HG03066 (cell line): ENCODE measurements around the gene RASD2.

ENCODE experiments used
- ATAC-seq: cut with Tn5 transposase; IDR thresholded peaks from one replicate; pipeline ENCODE4 v1.9.1; 2021; ENCODE audit warnings: low read depth; ENCODE audit not compliant: unreplicated experiment

Gene RASD2

DNA sequence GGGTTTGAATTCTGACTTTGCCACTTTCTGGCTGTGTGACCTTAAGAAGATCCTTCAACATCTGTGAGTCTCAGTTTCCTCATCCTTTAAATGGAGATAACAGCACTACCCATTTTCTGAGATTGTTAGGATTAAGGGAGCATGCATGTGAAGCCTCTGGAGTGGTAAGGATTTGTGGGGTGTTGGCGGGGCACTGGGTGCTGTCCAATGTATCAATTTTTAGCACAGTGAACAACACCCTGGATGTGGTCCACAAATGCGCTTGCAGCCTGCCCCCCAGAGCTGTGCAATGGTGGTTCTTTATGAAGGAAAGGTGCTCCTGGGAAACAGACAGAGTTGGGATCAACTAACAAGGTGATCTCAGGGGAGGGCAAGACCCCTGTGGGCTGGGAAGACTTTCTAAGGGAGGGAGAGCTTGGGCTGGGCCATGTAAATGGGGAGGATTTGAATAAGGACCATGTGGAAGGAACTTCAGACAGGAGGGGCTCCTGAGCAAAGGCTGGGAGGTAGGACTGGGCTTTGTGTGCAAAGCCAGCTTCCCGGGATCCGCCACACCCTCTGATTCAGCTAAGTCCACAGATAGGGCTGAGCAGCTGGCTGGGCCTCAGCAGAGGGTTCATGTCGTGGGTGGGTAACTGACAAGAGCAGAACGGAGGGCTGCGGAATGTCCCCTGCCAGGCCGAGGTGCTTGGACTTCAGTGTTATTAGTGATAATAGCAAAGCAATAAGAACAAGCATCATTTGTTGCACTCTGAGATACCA lies 22.7 kb upstream of the RASD2 start:
- ATAC-seq, result no peak

DNA sequence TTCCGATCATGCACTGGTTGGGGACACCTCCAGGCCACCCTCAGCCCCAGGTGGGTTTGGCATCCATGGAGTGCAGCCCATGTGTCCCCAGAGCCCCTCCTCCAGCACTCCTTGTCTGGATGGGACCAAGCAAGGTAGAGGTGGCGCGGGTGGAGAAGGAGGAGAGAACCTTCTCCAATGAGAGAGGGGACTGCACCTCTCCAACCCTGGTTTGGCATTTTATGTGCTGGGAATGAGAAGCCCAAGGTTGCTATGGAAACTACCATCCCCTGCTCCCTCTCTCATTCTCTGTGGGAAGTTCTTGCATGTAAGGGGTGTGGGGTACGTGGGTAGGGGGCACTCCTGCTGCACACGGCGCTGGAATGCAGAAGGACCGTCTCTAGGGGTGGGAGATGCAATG lies 21.8 kb upstream of the RASD2 start:
- ATAC-seq, result no peak

DNA sequence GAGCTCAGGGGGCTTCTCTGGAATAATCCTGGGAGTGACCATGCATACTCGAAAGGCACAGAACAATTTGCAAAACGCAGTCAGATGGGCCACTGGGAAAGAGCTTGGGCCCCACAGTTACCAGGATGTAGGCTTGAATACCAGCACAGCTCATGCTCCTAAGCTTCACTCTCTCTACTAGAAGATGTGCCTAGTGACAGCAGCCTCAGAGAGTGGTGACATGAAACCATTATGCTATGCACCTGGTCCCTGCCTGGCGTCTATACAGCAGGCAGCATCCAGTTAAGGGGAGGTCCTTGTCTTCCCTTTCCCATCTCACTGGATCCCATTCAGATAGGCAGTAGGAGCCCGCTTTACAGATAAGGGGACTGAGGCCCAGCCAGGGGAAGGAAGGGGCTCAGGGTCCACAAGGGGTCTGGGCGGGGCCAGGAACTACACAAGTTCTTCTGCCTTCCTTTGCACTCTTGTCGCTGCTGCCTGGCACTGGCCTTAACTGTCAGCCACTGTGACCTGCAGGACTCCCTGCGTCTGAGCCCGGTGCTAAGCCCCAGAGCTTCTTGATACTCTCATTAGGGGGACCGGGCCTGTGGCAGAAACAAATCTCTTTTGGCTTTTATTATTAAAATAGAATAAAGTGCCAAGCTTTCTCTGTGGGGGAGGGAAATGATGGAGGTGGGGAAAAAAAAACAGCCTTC lies 21.2 kb upstream of the RASD2 start:
- no peak for ATAC-seq

DNA sequence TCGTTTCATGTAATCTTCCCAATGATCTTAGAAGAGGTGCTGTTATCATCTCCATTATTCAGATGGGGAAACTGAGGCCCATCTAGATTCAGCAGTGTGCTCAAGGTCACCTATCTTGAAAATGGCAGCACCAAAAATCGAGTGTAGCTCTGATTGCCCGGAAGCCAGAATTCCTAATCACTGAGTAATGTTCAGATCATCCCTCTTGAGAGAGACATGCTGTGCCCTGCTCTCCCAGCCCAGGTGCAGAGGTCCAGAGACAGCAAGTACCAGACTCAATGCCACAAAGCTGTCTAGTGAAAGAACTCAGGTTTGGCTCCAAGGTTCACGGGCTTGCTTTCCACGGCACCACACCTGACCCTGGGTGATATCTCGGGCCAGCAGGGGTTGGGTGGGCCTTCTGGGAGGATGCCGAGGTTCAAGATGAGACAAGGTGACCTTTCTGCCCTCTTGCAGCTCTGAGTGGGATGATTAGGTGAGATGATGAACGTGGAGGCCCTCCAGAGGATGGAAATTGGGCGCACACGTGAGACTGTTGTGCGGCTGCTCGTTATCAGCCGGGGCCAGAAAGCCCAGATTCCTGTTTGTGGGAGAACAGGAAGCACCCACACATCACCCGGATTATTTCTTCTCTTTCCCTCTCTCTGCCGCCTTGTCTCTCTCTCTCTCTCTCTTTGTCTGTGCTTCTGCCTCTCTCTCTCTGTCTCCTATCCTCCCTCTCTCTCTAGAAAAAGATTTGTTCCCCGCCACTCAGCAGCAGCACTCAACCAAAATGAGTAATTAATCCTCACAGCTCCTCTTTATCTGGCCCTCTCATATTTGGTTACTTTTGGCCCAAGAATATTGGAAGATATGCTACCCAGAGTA lies 19.0 kb upstream of the RASD2 start:
- ATAC-seq, result no peak

DNA sequence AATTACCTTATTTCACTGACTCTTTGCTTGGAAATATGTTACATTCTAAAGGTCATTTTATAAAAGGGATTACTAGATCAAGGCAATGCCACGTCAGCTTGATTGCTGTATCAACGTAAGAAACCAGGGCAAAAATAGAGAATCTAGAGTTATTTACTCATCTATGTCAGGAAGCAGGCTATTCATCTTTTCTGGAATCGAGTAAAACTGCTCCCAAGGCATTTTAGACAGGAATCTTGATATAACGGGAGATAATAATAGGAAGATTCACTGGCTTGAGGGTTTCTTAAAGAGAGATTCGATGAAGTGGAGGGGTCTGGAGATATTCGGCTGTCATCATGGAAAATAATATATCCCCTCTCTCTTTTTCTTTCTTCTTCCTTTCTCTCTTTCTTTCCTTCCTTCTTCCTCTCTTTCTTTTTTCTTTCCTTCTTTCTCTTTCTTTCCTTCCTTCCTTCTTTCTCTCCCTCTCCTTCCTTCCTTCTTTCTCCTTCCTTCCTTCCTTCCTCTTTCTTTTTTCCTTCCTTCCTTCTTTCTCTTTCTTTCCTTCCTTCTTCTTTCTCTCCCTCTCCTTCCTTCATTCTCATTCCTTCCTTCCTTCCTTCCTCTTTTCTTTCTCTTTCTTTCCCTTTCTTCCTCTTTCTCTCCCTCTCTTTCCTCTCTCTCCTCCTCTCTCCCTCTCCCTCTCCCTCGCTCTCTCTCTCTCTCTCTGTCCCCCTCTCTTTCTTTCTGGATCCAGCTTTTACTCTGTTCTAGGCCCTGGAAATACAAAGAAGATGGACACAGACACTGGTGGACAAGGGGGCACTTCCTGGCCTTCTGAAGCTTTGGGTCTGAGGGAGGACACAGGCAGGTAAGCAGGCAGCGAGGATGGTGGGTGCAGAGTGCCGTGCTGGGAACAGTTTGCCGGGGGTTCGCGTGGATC lies 18.1 kb upstream of the RASD2 start:
- ATAC-seq, result no peak

DNA sequence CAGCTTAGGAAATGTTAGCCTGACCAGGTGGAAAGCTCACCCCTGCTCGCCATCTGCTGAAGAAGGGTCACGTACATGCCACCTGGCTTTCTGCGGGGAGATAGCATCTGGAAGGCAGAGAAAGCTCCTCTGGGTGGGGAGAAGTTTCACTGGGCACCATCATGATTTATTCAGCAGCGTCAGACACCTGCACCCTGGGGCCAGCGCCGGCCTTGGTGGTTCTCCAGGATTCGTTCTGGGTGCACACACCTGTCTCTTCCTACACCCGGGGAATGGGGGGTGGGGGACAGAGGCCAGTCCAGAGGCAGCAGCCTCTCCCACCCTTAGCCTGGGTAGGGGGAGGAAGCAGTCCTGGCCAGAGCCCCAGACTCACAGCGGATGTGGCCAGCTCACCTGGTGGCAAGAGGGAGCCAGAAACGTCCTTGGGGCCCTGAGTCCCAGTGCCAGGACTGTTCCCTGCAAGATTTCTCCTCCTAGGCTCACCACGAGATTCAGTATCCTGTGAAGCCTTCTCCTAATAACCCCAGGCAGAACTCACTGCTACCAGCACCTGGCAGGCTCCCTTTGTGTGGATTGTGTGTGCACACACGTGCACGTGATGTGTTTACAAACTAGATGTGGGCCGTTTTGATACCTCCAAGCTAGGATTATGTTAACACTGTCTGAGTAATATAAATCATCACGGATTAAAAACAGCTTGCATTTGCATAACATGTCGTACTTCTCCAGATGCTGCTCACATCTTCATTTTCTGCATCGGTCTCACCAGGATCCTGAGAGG lies 17.3 kb upstream of the RASD2 start:
- ATAC-seq, result no peak

DNA sequence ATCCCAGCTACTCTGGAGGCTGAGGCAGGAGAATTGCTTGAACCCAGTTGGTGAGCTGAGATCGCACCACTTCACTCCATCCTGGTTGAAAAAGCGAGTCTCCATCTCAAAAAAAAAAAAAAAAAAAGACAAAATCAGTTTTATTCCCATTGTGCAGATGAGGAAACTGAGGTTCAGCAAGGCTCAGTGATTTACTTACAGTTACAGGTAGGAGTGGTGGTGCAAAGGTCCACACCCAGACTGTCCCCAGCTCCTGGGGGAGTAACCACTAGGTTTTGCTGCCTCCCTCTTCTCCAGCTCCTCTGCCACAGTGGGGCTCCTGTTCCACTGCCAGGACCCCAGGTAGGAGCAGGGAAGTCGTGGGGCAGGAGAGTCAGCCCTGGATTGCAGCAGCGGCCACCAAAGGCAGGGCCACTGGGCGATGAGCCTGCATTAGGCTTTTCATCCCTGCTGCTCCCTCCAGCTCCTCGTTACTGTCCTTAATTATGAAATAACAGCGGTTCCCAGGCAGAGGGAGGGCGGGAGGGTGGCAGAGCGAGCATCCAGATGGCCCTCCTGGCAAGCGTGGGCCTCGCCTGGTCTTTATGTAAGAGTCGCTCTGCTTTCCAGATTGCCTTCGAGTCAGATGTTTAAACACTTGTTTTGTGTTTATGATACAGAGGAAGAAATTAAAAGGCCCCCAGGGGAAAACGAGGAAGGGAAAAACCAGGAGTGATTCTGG lies 15.5 kb upstream of the RASD2 start:
- ATAC-seq, result no peak

DNA sequence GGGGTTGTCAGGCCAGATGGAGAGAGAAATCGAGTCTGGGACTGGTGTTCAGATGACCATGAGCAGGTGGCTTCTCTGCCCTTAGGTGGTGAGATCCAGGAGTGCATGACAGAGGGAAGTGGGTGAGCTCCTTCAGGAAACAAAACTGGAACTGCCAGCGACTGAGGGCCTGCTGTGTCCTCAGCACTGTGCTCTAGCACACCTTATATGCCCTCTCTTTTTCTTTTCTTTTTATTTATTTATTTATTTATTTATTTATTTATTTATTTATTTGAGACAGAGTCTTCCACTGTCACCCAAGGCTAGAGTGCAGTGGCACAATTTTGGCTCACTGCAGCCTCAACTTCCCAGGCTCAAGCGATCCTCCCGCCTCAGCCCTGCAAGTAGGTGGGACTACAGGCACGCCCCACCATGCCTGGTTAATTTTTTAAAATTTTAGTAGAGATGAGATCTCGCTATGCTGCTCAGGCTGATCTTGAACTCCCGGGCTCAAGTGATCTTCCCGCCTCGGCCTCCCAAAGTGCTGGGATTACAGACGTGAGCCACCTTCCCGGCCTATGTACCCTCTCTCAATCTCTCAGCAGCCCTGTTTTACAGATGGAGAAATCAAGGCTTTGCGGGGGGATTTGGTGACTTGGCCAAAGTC lies 14.8 kb upstream of the RASD2 start:
- no peak for ATAC-seq

DNA sequence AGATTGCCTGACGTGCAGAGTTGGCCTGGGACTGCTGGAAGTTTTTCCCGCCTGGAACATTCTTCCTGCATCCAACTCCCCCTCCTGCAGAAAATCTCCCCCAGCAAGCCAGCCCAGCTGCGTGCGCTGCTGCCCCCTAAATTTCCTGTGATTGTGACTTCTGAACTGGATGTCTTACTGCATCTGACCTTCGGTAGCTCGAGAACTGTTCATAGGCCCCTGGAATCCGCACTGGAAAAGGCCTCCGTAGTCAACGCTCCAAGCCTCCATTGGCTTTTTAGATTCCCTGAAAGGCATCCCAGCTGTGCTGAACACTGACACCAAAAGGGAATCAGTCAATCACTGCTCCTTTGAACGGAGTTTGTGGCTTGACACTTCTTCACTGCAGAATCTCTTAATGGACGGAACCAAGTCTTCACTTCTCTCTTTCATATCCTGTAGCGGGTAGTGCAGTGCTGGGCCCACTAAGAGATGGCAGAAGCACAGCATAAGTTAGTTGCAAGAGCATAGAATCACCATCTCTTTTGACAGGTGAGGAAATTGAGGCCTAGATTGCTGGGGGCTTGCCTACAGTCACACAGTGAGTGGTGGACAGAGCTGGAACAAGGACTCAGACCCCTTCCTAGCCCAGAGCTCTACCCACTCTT lies 14.2 kb upstream of the RASD2 start:
- no peak for ATAC-seq

DNA sequence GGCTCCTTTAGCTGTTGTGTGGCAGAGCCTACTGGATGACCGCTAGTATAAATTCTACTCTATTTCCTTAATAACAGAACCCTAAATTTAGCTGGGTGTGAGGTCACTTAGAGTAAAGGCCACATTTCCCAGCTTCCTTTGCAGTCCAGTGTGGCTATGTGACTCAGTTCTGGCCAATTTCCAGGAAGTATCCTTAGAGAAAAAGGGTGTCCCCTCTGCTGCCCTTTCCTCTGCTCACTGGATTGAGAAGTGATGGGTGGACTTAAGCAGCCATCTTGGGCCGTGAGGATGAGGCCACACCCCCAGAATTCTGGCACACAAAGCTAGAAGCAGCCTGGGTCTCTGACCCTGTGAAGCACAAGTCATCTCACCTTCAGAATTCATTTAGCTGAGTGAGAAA lies 11.7 kb upstream of the RASD2 start:
- ATAC-seq, result no peak

DNA sequence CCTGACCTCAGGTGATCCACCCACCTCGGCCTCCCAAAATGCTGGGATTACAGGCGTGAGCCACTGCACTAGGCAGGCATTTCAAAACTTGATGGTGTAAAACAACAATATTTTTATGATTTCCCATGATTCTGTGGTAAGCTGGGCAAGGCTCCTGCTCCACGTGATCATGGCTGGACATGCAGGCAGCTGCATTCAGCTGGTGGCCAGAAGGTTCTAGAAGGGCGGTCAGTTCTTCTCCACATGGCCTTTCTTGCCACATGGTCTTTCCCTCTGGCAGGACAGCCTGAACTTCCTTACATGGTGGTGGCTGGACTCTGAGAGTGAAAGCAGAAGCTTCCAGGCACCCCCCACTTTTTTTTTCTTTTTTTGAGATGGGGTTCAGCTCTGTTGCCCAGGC lies 9.9 kb upstream of the RASD2 start:
- no peak for ATAC-seq

DNA sequence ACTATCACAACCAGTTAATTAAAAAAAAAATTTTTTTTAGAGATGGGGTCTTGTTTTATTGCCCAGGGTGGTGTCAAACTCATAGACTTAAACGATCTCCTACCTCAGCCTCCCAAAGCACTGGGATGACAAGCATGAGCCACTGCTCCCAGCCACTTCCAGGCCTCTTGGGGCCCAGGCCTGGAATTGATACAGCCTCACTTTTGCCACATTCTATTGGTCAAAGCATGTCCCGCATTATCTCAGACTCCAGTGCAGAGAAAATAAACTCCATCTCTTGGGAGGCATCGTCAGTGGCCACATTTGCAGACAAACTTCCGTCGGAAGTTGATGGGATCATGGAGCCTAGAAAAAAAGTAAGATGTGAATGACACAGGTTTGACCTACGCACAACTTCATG lies 9.4 kb upstream of the RASD2 start:
- ATAC-seq, result no peak

DNA sequence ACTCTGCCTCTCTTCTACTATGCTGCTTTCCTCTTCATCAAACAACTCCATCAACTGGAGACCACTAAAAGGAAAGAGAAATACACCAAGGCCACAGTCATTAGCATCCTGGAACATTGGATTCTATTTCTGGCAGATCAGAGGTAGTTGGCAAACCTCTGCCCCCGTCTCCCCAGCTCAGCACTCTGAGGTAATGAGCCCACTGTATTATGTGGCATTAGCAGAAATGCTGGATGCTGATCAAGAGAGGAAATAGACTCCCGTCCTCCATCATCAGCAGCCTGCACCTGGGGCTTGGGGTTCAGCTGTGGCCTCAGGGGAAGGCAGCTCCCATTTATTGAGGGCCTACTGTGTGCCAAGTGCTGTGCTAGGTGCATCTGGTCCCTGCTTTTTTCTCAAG lies 9.0 kb upstream of the RASD2 start:
- no peak for ATAC-seq

DNA sequence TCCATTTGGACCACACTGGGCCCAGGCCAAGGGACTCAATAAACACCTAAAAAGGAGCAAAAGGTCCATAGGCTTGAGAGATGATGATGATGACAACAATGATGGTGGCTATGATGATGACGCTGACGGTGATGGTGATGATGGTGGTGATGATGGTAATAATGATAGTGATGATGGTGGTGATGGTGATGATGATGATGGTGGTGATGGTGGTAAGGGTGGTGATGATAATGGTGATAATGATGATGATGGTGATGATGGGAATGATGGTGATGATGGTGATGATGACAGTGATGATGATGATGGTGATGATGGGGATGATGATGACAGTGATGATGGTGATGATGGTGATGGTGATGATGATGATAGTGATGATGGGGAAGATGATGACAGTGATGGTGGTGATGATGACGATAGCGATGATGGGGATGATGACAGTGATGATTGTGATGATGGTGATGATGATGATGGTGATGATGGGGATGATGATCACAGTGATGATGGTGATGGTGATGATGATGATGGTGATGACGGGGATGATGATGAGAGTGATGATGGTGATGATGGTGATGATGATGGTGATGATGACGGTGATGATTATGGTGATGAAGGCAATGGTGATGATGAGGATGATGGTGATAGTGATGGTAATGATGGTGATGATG lies 7.1 kb upstream of the RASD2 start:
- ATAC-seq, result no peak

DNA sequence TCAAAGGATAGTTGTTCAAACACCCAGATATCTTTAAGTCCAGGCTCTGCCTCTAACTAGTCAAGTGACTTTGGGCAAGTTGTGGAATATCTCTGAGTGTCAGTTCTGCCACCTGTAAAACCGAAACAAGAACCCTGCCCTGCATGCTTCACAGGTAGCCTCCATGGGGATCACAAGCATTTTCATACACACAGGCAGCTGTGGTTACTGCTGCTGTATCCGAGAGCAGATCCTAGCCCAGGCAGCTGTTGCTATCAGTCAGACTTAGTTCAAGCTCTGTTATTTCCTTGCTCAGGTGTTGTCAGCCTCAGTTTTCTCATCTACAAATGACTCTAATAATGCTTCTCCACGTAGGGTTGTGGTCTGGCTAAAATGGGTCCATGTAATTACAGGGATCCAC lies 6.5 kb upstream of the RASD2 start:
- ATAC-seq, result no peak

DNA sequence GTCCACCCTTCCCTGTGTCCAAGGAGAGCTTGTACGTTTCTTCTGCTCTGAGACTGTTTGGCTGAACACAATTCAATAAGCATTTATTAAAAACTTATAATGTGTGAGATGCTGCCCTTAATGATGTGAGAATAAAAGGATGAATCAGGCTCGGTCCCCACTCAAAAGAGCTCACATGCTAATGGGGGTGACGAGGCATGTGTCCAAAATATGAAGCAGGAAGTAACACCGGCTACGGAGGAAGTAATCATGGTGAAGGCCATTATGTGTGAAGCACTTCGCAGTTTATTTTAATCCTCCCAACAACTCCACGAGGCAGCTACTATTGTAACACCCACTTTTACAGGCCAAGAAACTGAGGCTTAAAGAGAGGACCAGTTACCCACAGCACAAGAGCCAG lies 3.4 kb upstream of the RASD2 start:
- no peak for ATAC-seq

DNA sequence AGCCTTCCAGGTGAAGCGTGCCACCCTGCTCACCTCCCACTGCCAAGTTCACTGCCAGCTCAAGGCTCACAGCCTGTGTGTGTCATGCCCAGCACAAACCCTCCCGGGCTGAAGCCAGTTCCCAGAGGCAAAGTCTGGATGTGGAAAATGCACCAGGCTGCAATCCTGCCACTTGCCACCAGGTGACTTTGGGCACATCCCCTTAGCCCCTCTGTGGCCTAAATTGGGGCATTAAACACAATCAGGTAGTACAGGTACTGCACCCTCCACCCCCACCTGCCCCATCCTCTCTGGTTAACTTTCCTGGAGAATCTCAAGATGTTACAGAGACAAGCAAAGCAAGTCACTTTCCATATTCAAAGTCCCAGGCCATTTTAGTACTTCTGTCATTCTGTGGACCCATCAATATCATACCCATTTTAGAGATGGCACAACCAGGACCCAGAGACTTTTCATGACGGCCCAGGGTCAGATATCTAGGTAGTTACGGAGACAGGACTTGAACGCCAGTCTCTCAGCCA lies 1.8 kb upstream of the RASD2 start:
- ATAC-seq, result no peak
